Astrocyte (in vitro differentiated cells and primary cell): ENCODE results near the gene VAX1. TPM values are rescaled to one million over a fixed set of nuclear protein-coding genes. Genes with fewer than 3 reads are reported as not detected.

ENCODE experiments used
- DNase-seq: peaks from one replicate; pipeline ENCODE4 v3.0.0-alpha.2; 2010; ENCODE audit warnings: low read depth
- FAIRE-seq: peaks from 2 replicates; lab custom pipeline; 2011; peaks lifted over from hg19 to GRCh38; lab: Jason Lieb, UNC
- H2AFZ ChIP-seq: 2 replicates; pipeline ENCODE4 v1.6.0; 2012; ENCODE audit warnings: low read depth, low read length, inconsistent platforms
- H3K27ac ChIP-seq: 2 replicates; pipeline ENCODE4 v1.5.1; 2011; ENCODE audit warnings: low read depth, low read length, inconsistent platforms
- H3K27me3 ChIP-seq: 2 replicates; pipeline ENCODE4 v1.6.0; 2011; ENCODE audit warnings: low read length, inconsistent platforms; ENCODE audit not compliant: insufficient read depth
- H3K36me3 ChIP-seq: 2 replicates; pipeline ENCODE4 v1.5.1; 2011; ENCODE audit warnings: low read length, inconsistent platforms; ENCODE audit not compliant: insufficient read depth
- H3K4me1 ChIP-seq: 2 replicates; pipeline ENCODE4 v1.5.1; 2011; ENCODE audit warnings: low read length, inconsistent platforms; ENCODE audit not compliant: insufficient read depth
- H3K4me2 ChIP-seq: 2 replicates; pipeline ENCODE4 v1.6.0; 2012; ENCODE audit warnings: low read length, inconsistent platforms
- H3K4me3 ChIP-seq: 2 replicates; pipeline ENCODE4 v1.5.1; 2011; ENCODE audit warnings: low read depth, mild to moderate bottlenecking, low read length, inconsistent platforms; ENCODE audit not compliant: insufficient read depth
- H3K79me2 ChIP-seq: 2 replicates; pipeline ENCODE4 v1.6.0; 2012; ENCODE audit warnings: mild to moderate bottlenecking, low read length, inconsistent platforms; ENCODE audit not compliant: insufficient read depth
- H3K9ac ChIP-seq: 2 replicates; pipeline ENCODE4 v1.6.0; 2012; ENCODE audit warnings: mild to moderate bottlenecking, low read length, inconsistent platforms
- H3K9me3 ChIP-seq: 2 replicates; pipeline ENCODE4 v1.5.1; 2012; ENCODE audit warnings: low read depth, mild to moderate bottlenecking, low read length, inconsistent platforms; ENCODE audit not compliant: insufficient read depth
- H4K20me1 ChIP-seq: 2 replicates; pipeline ENCODE4 v1.6.0; 2012; ENCODE audit warnings: low read length, inconsistent platforms; ENCODE audit not compliant: insufficient read depth
- H3K27ac Mint-ChIP-seq: one replicate; pipeline ENCODE4 v1.8.0; 2021; ENCODE audit warnings: mild to moderate bottlenecking, mixed read lengths; ENCODE audit not compliant: unreplicated experiment
- H3K27me3 Mint-ChIP-seq: one replicate; pipeline ENCODE4 v1.8.0; 2021; ENCODE audit warnings: low read depth, mixed read lengths; ENCODE audit not compliant: unreplicated experiment
- H3K36me3 Mint-ChIP-seq: one replicate; pipeline ENCODE4 v1.8.0; 2021; ENCODE audit warnings: low read depth, mixed read lengths; ENCODE audit not compliant: unreplicated experiment
- H3K4me1 Mint-ChIP-seq: one replicate; pipeline ENCODE4 v1.8.0; 2021; ENCODE audit warnings: low read depth, mixed read lengths; ENCODE audit not compliant: unreplicated experiment
- H3K4me3 Mint-ChIP-seq: one replicate; pipeline ENCODE4 v1.8.0; 2021; ENCODE audit warnings: mild to moderate bottlenecking, moderate library complexity, mixed read lengths; ENCODE audit not compliant: unreplicated experiment
- H3K9me3 Mint-ChIP-seq: one replicate; pipeline ENCODE4 v1.8.0; 2021; ENCODE audit warnings: mild to moderate bottlenecking, mixed read lengths; ENCODE audit not compliant: unreplicated experiment
- EZH2 ChIP-seq: IDR thresholded peaks from 2 replicates; pipeline ENCODE4 v1.6.1; 2012; ENCODE audit warnings: mild to moderate bottlenecking, low read length, inconsistent platforms; ENCODE audit not compliant: insufficient read depth
- total RNA-seq: library from RNA; stranded (reverse); gene quantifications from 2 replicates; pipeline ENCODE4 v1.2.1, GENCODE V29; 2021
- TF ChIP-seq, protein P1 (sequence below): IDR thresholded peaks from 2 replicates; pipeline ENCODE4 v1.5.1; 2011; ENCODE audit warnings: low read depth, mild to moderate bottlenecking, inconsistent platforms, low read length, moderate library complexity; ENCODE audit not compliant: insufficient read depth

Gene VAX1
- total RNA-seq, 1 donor from 2014 or later = 0.34 TPM

- no peak overlapping the region for H3K4me3 ChIP-seq
- H3K9me3 Mint-ChIP-seq = no peaks in the 10 kb centered on the region
- no peak for FAIRE-seq
These were observed 46.8 kb upstream of the VAX1 start for GRCh38 chr10:117184821-117185220.

GRCh38 chr10:117184296-117184695 is 46.2 kb upstream of the VAX1 start:
- no peak overlapping the region for H3K27ac Mint-ChIP-seq
- peaks cover 31% of the 10 kb centered on the region for H3K27me3 Mint-ChIP-seq
- Histone ChIP-seq H3K4me1 (peaks cover 7% of the 10 kb centered on the region), H3K36me3 (no peaks in the 10 kb centered on the region), H2AFZ (no peak overlapping the region), H3K4me2 (no peak overlapping the region), H3K9ac (no peak overlapping the region), H3K9me3 (no peaks in the 10 kb centered on the region), H3K27me3 (peaks cover 3% of the 10 kb centered on the region), H4K20me1 (no peaks in the 10 kb centered on the region), H3K27ac (no peak overlapping the region), H3K4me3 (no peak overlapping the region), H3K79me2 (no peaks in the 10 kb centered on the region)
- no peak for FAIRE-seq
- no peak overlapping the region for H3K4me3 Mint-ChIP-seq
- no peak for TF ChIP-seq EZH2
- TF ChIP-seq, protein P1, sequence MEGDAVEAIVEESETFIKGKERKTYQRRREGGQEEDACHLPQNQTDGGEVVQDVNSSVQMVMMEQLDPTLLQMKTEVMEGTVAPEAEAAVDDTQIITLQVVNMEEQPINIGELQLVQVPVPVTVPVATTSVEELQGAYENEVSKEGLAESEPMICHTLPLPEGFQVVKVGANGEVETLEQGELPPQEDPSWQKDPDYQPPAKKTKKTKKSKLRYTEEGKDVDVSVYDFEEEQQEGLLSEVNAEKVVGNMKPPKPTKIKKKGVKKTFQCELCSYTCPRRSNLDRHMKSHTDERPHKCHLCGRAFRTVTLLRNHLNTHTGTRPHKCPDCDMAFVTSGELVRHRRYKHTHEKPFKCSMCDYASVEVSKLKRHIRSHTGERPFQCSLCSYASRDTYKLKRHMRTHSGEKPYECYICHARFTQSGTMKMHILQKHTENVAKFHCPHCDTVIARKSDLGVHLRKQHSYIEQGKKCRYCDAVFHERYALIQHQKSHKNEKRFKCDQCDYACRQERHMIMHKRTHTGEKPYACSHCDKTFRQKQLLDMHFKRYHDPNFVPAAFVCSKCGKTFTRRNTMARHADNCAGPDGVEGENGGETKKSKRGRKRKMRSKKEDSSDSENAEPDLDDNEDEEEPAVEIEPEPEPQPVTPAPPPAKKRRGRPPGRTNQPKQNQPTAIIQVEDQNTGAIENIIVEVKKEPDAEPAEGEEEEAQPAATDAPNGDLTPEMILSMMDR = no peak
- no peaks in the 10 kb centered on the region for H3K36me3 Mint-ChIP-seq
- peaks cover 7% of the 10 kb centered on the region for H3K4me1 Mint-ChIP-seq
- H3K9me3 Mint-ChIP-seq = no peaks in the 10 kb centered on the region
- no peak for DNase-seq

More at GRCh38 chr10:117184821-117185220, 46.8 kb upstream of the VAX1 start:
- Histone ChIP-seq H3K4me1 (peaks cover 7% of the 10 kb centered on the region), H3K4me2 (no peak overlapping the region), H2AFZ (no peak overlapping the region), H4K20me1 (no peaks in the 10 kb centered on the region), H3K9ac (no peak overlapping the region), H3K36me3 (no peaks in the 10 kb centered on the region), H3K27ac (no peak overlapping the region), H3K27me3 (peaks cover 3% of the 10 kb centered on the region), H3K9me3 (no peaks in the 10 kb centered on the region), H3K79me2 (no peaks in the 10 kb centered on the region)
- no peak overlapping the region for H3K27ac Mint-ChIP-seq
- TF ChIP-seq, protein P1 = no peak
- TF ChIP-seq EZH2 = no peak
- H3K4me1 Mint-ChIP-seq = peaks cover 7% of the 10 kb centered on the region
- no peak overlapping the region for H3K4me3 Mint-ChIP-seq
- no peaks in the 10 kb centered on the region for H3K36me3 Mint-ChIP-seq
- H3K27me3 Mint-ChIP-seq = peaks cover 28% of the 10 kb centered on the region
- no peak for DNase-seq

DNA sequence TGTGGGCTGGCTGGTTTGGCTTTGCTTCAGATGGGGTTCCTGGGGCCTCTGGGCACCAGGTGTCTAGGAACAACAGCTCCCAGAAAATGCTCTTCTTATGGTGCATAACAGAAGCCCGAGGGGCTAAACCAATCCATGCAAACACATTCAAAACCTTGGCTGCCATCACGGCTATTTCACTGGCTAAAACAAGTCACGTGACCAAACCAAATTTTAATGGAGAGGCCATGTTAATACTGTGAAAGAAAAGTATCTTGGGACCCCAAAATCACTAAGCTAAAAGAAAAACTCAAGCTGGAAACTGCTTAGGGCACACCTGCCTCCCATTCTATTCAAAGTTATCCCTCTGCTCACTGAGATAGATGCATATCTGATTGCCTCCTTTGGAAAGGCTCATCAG is 40.1 kb upstream of the VAX1 start:
- H3K27me3 Mint-ChIP-seq = peaks cover 61% of the 10 kb centered on the region
- TF ChIP-seq, protein P1 = no peak
- no peak for TF ChIP-seq EZH2
- no peaks in the 10 kb centered on the region for H3K9me3 ChIP-seq

More for the DNA sequence above, 40.1 kb upstream of the VAX1 start:
- Mint-ChIP-seq H3K9me3 (no peaks in the 10 kb centered on the region), H3K4me1 (peaks cover 4% of the 10 kb centered on the region), H3K27ac (no peak overlapping the region), H3K4me3 (no peak overlapping the region), H3K36me3 (no peaks in the 10 kb centered on the region)
- H3K27me3 ChIP-seq = peaks cover 9% of the 10 kb centered on the region
- no peaks in the 10 kb centered on the region for H4K20me1 ChIP-seq
- no peak overlapping the region for H3K27ac ChIP-seq
- no peak overlapping the region for H2AFZ ChIP-seq
- DNase-seq (no peak), FAIRE-seq (no peak)
- no peaks in the 10 kb centered on the region for H3K79me2 ChIP-seq
- H3K36me3 ChIP-seq = no peaks in the 10 kb centered on the region
- H3K4me1 ChIP-seq = peaks cover 10% of the 10 kb centered on the region
- no peak overlapping the region for H3K4me2 ChIP-seq
- no peak overlapping the region for H3K9ac ChIP-seq
- H3K4me3 ChIP-seq = no peak overlapping the region
